Measurements from ENCODE around the gene PSTK. TPM values are rescaled to one million over a fixed set of nuclear protein-coding genes. Genes with fewer than 3 reads are reported as not detected.

The PSTK gene
- total RNA-seq, 1 experiment from 2014 or later: 14.1 TPM

- no peak for DNase-seq (ENCODE audit: low read depth)
Observed at GRCh38 chr10:122992031-122992585, 11.9 kb downstream of the PSTK start.

GRCh38 chr10:122993797-122994336, 13.7 kb downstream of the PSTK start:
- no peak for DNase-seq (ENCODE audit: low read depth)

- no peak for DNase-seq (ENCODE audit: low read depth)
Observed at GRCh38 chr10:122995936-122996335, 15.7 kb downstream of the PSTK start.

- DNase-seq (ENCODE audit: low read depth): no peak
Observed at GRCh38 chr10:122997864-122998263, 17.7 kb downstream of the PSTK start.

- DNase-seq (ENCODE audit: low read depth): no peak
Observed at GRCh38 chr10:122998360-122998917, 18.2 kb downstream of the PSTK start.

GRCh38 chr10:122998934-122999333, 18.7 kb downstream of the PSTK start:
- DNase-seq (ENCODE audit: low read depth): no peak

- DNase-seq (ENCODE audit: low read depth): peak; percentile 14
Observed at GRCh38 chr10:122999347-122999746, 19.1 kb downstream of the PSTK start.

GRCh38 chr10:123000155-123000554, 20.0 kb downstream of the PSTK start:
- no peak for DNase-seq (ENCODE audit: low read depth)

GRCh38 chr10:123001370-123001769, 21.2 kb downstream of the PSTK start:
- no peak for DNase-seq (ENCODE audit: low read depth)

- no peak for DNase-seq (ENCODE audit: low read depth)
Observed at GRCh38 chr10:123004298-123004697, 24.1 kb downstream of the PSTK start.

GRCh38 chr10:123007558-123008354, 27.6 kb downstream of the PSTK start:
- peak; percentile 68 for DNase-seq (ENCODE audit: low read depth)

GRCh38 chr10:123008355-123009104, 28.3 kb downstream of the PSTK start, which contains the start of the genes ACADSB and IKZF5:
Gene ACADSB (plus strand): TSS chr10:123009006. CDS start chr10:123009030, 24 bp downstream.
Gene IKZF5 (minus strand): TSS chr10:123008795. CDS start chr10:122998625, 10,170 bp downstream.
- DNase-seq (ENCODE audit: low read depth): peak; percentile 95

GRCh38 chr10:123009105-123009820, 29.1 kb downstream of the PSTK start:
- peak; percentile 18 for DNase-seq (ENCODE audit: low read depth)

GRCh38 chr10:123011987-123012386, 31.8 kb downstream of the PSTK start:
- DNase-seq (ENCODE audit: low read depth): no peak

GRCh38 chr10:123013456-123014419, 33.5 kb downstream of the PSTK start:
- peak; percentile 40 for DNase-seq (ENCODE audit: low read depth)

- no peak for DNase-seq (ENCODE audit: low read depth)
Observed at GRCh38 chr10:123014772-123015171, 34.6 kb downstream of the PSTK start.

GRCh38 chr10:123016228-123016627, 36.0 kb downstream of the PSTK start:
- peak; percentile 13 for DNase-seq (ENCODE audit: low read depth)

GRCh38 chr10:123017421-123018165, 37.4 kb downstream of the PSTK start:
- no peak for DNase-seq (ENCODE audit: low read depth)

GRCh38 chr10:123018531-123018930, 38.3 kb downstream of the PSTK start:
- DNase-seq (ENCODE audit: low read depth): no peak
